ENCODE measurements around the gene STK11.

Gene STK11

DNA sequence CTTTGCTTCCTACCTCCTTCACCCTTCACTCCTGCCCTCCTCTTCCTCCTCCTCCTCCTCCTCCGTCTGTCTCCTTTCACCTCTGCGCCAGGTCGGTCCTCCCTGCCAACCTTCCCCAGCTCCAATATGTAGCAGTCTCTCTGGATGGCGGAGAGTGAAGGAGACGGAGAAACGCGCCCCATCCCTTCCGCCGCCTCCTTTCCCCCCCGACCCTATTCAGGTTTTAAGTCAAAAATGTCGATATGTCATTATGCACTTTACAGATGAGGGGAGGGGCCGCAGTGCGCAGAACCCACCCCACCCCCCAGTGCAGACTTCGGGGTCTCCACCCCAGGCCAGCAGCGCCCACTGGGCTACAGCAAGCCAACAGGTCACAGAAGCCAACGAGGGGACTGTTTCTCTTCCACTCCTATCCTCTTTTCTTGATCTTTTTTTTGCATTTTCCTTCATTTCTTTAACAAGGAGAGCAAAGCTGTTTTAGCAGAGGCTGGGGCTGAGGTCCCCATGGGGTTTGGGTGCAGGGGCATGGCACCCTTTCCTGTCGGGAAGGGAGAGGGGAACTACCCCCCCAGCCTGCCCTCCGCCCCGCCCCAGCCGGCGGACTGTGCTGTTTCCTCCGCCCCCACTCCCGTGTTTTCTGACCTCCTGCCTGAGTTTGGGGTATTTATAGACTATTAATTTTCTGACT, 52.0 kb downstream of the STK11 start:
- H2BK5ac ChIP-seq (ENCODE audit: low read depth, low read length, poor library complexity) = no peak overlapping the region

DNA sequence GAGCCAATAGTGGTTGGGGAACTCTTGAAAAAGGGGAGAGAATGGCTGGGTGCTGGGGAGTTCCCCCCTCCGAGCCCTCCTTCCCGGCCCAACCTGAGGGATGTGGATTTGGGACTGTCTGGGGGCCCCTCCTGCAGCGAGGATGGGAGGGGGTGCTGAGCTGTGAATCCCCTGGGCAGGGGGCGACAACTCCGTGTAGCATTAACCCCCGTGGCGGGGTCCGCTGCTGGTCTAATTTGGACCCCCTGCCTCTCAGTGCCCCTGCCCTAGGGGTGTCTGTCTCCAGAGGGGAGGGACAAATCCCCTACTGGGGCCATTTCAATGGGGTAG, 52.5 kb downstream of the STK11 start:
- Histone ChIP-seq H2AK5ac (ENCODE audit: low read length) (no peak overlapping the region), H3K4me3 (ENCODE audit: low read depth, low read length) (no peak overlapping the region), H2BK5ac (ENCODE audit: low read depth, low read length, poor library complexity) (no peak overlapping the region), H4K12ac (ENCODE audit: low read depth, low read length) (no peak overlapping the region), H3K18ac (ENCODE audit: low read length) (no peak overlapping the region), H3K23ac (ENCODE audit: low read length) (no peak overlapping the region), H2BK120ac (ENCODE audit: insufficient read depth, low read length, poor library complexity) (no peak overlapping the region), H3K79me2 (ENCODE audit: control insufficient read depth, insufficient read depth, low read length, poor library complexity) (peaks cover 10% of the 10 kb centered on the region), H3K4me2 (ENCODE audit: low read length) (no peak overlapping the region), H4K8ac (ENCODE audit: low read depth, low read length) (no peak overlapping the region), H3K27me3 (ENCODE audit: insufficient read depth, low read length) (no peaks in the 10 kb centered on the region), H2AFZ (ENCODE audit: insufficient read depth, low read length, poor library complexity) (no peak overlapping the region), H2BK12ac (ENCODE audit: low read length) (no peak overlapping the region), H3K4me1 (ENCODE audit: control insufficient read depth in 1 of 2, insufficient read depth in 2 of 2, low read length in 2 of 2) (peaks cover 32 to 42% of the 10 kb centered on the region in 2 experiments), H3K79me1 (ENCODE audit: low read length) (peaks cover 29% of the 10 kb centered on the region), H3K27ac (ENCODE audit: low read depth, low read length) (no peak overlapping the region), H3K36me3 (ENCODE audit: control insufficient read depth in 1 of 2, insufficient read depth in 2 of 2, low read length in 2 of 2) (peaks cover 49 to 52% of the 10 kb centered on the region in 2 experiments), H4K91ac (ENCODE audit: low read depth, low read length) (no peak overlapping the region), H3K9ac (ENCODE audit: low read length) (no peak overlapping the region), H3K9me3 (ENCODE audit: insufficient read depth, low read depth, low read length) (no peaks in the 10 kb centered on the region), H3K14ac (ENCODE audit: low read length) (no peak overlapping the region), H3K4ac (ENCODE audit: low read depth, low read length) (no peak overlapping the region)
- WGBS (ENCODE audit: extremely low coverage, insufficient coverage, insufficient read length) = no CpG with 5 or more reads among the region's 8 CpGs
- DNase-seq = no peak

More for the DNA sequence above, 52.0 kb downstream of the STK11 start:
- no peaks in the 10 kb centered on the region for H3K9me3 ChIP-seq (ENCODE audit: insufficient read depth, low read depth, low read length)
- H3K23ac ChIP-seq (ENCODE audit: low read length) = no peak overlapping the region
- peaks cover 54 to 57% of the 10 kb centered on the region in 2 experiments for H3K36me3 ChIP-seq (ENCODE audit: control insufficient read depth in 1 of 2, insufficient read depth in 2 of 2, low read length in 2 of 2)
- H2BK120ac ChIP-seq (ENCODE audit: insufficient read depth, low read length, poor library complexity) = no peak overlapping the region
- peaks cover 14% of the 10 kb centered on the region for H3K79me2 ChIP-seq (ENCODE audit: control insufficient read depth, insufficient read depth, low read length, poor library complexity)
- no peak overlapping the region for H3K9ac ChIP-seq (ENCODE audit: low read length)
- H2AK5ac ChIP-seq (ENCODE audit: low read length) = no peak overlapping the region
- H4K91ac ChIP-seq (ENCODE audit: low read depth, low read length) = no peak overlapping the region
- no peaks in the 10 kb centered on the region for H3K27me3 ChIP-seq (ENCODE audit: insufficient read depth, low read length)
- no peak overlapping the region for H2AFZ ChIP-seq (ENCODE audit: insufficient read depth, low read length, poor library complexity)
- no CpG with 5 or more reads among the region's 23 CpGs for WGBS (ENCODE audit: extremely low coverage, insufficient coverage, insufficient read length)
- no peak for DNase-seq
- H3K14ac ChIP-seq (ENCODE audit: low read length) = no peak overlapping the region
- no peak overlapping the region for H3K18ac ChIP-seq (ENCODE audit: low read length)
- H4K12ac ChIP-seq (ENCODE audit: low read depth, low read length) = no peak overlapping the region
- H2BK12ac ChIP-seq (ENCODE audit: low read length) = no peak overlapping the region
- no peak overlapping the region for H3K27ac ChIP-seq (ENCODE audit: low read depth, low read length)
- H4K8ac ChIP-seq (ENCODE audit: low read depth, low read length) = no peak overlapping the region
- no peak overlapping the region for H3K4me3 ChIP-seq (ENCODE audit: low read depth, low read length)
- H3K4ac ChIP-seq (ENCODE audit: low read depth, low read length) = no peak overlapping the region
- no peak overlapping the region for H3K4me2 ChIP-seq (ENCODE audit: low read length)
- peaks cover 28% of the 10 kb centered on the region for H3K79me1 ChIP-seq (ENCODE audit: low read length)
- peaks cover 31 to 41% of the 10 kb centered on the region in 2 experiments for H3K4me1 ChIP-seq (ENCODE audit: control insufficient read depth in 1 of 2, insufficient read depth in 2 of 2, low read length in 2 of 2)

DNA sequence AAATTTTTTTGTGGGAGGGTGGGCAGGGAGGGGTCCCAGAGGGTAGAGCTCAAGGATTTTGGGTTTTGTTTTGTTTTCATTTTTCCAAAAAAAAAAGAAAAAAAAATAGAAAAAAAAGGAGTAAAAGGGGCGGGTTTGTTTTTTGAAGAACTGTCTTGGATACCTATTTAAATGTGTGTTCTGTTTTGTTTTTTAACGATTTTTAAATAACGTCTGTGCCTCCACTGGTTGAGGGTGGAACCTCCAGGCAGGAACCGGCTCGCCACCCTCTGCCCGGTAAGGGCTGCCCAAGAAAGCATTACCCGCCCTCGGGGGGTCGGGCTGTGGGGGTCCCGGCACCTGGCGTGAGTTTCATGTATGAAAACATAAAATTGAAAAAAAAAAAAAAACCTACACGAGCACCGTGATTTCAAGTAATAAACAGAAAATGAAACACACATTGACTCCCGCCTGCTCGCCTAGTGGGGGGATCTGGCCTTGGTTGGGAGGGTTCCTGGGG, 53.2 kb downstream of the STK11 start:
- Histone ChIP-seq H4K8ac (ENCODE audit: low read depth, low read length) (no peak overlapping the region), H3K4me3 (ENCODE audit: low read depth, low read length) (no peak overlapping the region), H4K12ac (ENCODE audit: low read depth, low read length) (no peak overlapping the region), H3K79me1 (ENCODE audit: low read length) (peaks cover 31% of the 10 kb centered on the region), H3K9ac (ENCODE audit: low read length) (no peak overlapping the region), H4K91ac (ENCODE audit: low read depth, low read length) (no peak overlapping the region), H3K4ac (ENCODE audit: low read depth, low read length) (no peak overlapping the region), H3K9me3 (ENCODE audit: insufficient read depth, low read depth, low read length) (no peaks in the 10 kb centered on the region), H2AK5ac (ENCODE audit: low read length) (no peak overlapping the region), H3K14ac (ENCODE audit: low read length) (no peak overlapping the region), H2BK5ac (ENCODE audit: low read depth, low read length, poor library complexity) (no peak overlapping the region), H3K4me2 (ENCODE audit: low read length) (no peak overlapping the region), H3K36me3 (ENCODE audit: control insufficient read depth in 1 of 2, insufficient read depth in 2 of 2, low read length in 2 of 2) (peaks cover 42 to 46% of the 10 kb centered on the region in 2 experiments), H3K18ac (ENCODE audit: low read length) (no peak overlapping the region), H3K27ac (ENCODE audit: low read depth, low read length) (peak overlapping the region; percentile 58), H2BK120ac (ENCODE audit: insufficient read depth, low read length, poor library complexity) (no peak overlapping the region), H2AFZ (ENCODE audit: insufficient read depth, low read length, poor library complexity) (no peak overlapping the region), H2BK12ac (ENCODE audit: low read length) (no peak overlapping the region), H3K4me1 (ENCODE audit: control insufficient read depth in 1 of 2, insufficient read depth in 2 of 2, low read length in 2 of 2) (peaks cover 33 to 42% of the 10 kb centered on the region in 2 experiments), H3K79me2 (ENCODE audit: control insufficient read depth, insufficient read depth, low read length, poor library complexity) (peaks cover 8% of the 10 kb centered on the region), H3K23ac (ENCODE audit: low read length) (no peak overlapping the region), H3K27me3 (ENCODE audit: insufficient read depth, low read length) (no peaks in the 10 kb centered on the region)
- WGBS (ENCODE audit: extremely low coverage, insufficient coverage, insufficient read length) = 100% methylated on average over 1 of the region's 15 CpGs
- peak in 1 of 2 donors; percentile 33 for DNase-seq

DNA sequence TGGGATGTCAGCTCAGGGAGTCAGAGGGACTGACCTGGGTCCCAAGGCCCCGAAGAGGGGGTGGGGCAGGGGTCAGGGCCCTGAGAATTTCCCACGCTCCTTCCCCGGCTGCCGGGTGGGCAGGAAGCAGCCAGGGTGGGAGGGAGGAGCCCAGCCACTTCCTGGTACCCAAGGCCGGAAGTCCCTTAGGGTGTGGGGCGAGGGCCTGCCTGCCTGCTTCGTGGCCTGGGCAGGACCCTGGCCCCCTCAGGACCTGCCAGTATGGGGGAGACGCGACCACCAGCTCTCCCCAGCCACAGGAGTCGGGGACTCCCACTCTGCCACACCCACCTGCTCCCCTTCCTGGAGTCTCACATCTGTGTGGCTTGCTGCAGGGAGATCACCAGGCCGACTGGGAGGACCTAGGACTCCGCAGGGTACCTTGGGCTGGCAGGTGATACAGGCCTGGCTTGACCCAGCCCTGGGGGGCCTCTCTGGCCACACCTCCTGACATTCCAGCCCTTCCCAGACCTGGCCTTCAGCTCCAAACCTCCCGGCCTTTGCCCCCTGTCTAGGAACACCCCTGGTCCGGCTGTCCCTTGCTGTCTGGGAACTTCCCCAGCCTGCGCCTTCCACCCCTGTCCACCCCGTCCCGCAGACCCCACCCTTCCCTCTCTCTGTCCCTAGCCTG, 53.8 kb downstream of the STK11 start:
- peak overlapping the region; percentile 2 for H3K4me2 ChIP-seq (ENCODE audit: low read length)
- WGBS (ENCODE audit: extremely low coverage, insufficient coverage, insufficient read length) = no CpG with 5 or more reads among the region's 17 CpGs

More for the DNA sequence above, 53.8 kb downstream of the STK11 start:
- H3K9ac ChIP-seq (ENCODE audit: low read length) = no peak overlapping the region
- H2AFZ ChIP-seq (ENCODE audit: insufficient read depth, low read length, poor library complexity) = no peak overlapping the region
- H4K8ac ChIP-seq (ENCODE audit: low read depth, low read length) = peak overlapping the region; percentile 66
- H2AK5ac ChIP-seq (ENCODE audit: low read length) = peak overlapping the region; percentile 43
- peak; percentile 82 to 86 for DNase-seq
- H2BK120ac ChIP-seq (ENCODE audit: insufficient read depth, low read length, poor library complexity) = peak overlapping the region; percentile 1
- H3K18ac ChIP-seq (ENCODE audit: low read length) = no peak overlapping the region
- peaks cover 33 to 40% of the 10 kb centered on the region in 2 experiments for H3K4me1 ChIP-seq (ENCODE audit: control insufficient read depth in 1 of 2, insufficient read depth in 2 of 2, low read length in 2 of 2)
- peaks cover 5% of the 10 kb centered on the region for H3K79me2 ChIP-seq (ENCODE audit: control insufficient read depth, insufficient read depth, low read length, poor library complexity)
- peaks cover 37 to 40% of the 10 kb centered on the region in 2 experiments for H3K36me3 ChIP-seq (ENCODE audit: control insufficient read depth in 1 of 2, insufficient read depth in 2 of 2, low read length in 2 of 2)
- no peaks in the 10 kb centered on the region for H3K9me3 ChIP-seq (ENCODE audit: insufficient read depth, low read depth, low read length)
- peak overlapping the region; percentile 49 for H4K91ac ChIP-seq (ENCODE audit: low read depth, low read length)
- no peak overlapping the region for H3K14ac ChIP-seq (ENCODE audit: low read length)
- H3K23ac ChIP-seq (ENCODE audit: low read length) = no peak overlapping the region
- no peak overlapping the region for H3K4me3 ChIP-seq (ENCODE audit: low read depth, low read length)
- H3K79me1 ChIP-seq (ENCODE audit: low read length) = peaks cover 29% of the 10 kb centered on the region
- no peak overlapping the region for H2BK12ac ChIP-seq (ENCODE audit: low read length)
- H3K27me3 ChIP-seq (ENCODE audit: insufficient read depth, low read length) = no peaks in the 10 kb centered on the region
- H4K12ac ChIP-seq (ENCODE audit: low read depth, low read length) = no peak overlapping the region
- H3K27ac ChIP-seq (ENCODE audit: low read depth, low read length) = peak overlapping the region; percentile 58
- no peak overlapping the region for H3K4ac ChIP-seq (ENCODE audit: low read depth, low read length)
- H2BK5ac ChIP-seq (ENCODE audit: low read depth, low read length, poor library complexity) = peak overlapping the region; percentile 32

All from trophoblast cell (in vitro differentiated cells and primary cell).